ENCODE results near the gene DPM2.

DNA sequence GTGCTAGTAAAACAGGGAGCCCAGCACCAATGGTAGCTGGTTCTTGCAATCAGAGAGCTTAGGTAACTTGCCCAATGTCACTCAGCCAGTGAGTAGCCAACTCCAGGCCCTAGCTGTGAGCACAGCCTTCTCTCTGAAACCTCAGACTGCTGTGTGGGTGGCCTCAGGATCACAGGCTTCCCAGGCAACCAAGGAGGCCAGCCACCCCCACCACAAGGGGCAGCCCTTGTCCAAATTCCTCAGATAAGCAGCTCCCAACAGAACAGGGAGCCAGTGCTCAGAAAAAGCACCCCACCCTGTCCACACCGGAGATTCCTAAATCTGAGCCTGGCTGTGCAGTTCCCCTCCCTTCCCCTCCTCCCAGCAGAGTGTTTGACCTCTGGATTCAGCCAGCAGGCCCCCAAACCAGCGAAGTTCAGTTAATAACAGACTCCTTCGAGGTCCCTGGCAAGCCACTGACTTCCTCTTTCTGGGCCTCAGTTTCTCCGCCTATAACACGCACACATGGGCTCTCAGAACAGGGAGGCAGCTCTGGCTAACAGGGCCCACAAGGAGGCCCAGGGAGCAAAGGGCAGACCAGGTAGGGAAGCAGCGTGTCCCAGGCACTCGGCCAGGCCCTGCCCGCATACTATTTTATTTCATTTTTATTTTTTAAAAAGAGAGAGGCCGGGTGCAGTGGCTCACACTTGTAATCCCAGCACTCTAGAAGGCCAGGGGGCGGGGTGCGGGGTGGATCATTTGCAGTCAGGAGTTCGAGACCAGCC lies 40.4 kb upstream of the DPM2 start:
- peak in 1 of 3 experiments; percentile 17 for TF ChIP-seq CTCF (IDR thresholded peaks at IDR 0.05)
- TF ChIP-seq EP300 (IDR thresholded peaks at IDR 0.05): no peak
- peak; percentile 21 to 51 for TF ChIP-seq POLR2AphosphoS5 (IDR thresholded peaks at IDR 0.05)
